Activated CD8-positive, alpha-beta memory T cell treated with anti-CD3 and anti-CD28 coated beads, Interleukin-2, amount 50 U/mL, for 48 hours (primary cell): ENCODE measurements around the gene ERG28.
A peak's percentile ranks its signal among the peaks of the same experiment; 100 is the strongest.

Experiments
- DNase-seq: peaks from one replicate; pipeline ENCODE4 v3.0.0-alpha.2; 2020

Gene ERG28

DNA sequence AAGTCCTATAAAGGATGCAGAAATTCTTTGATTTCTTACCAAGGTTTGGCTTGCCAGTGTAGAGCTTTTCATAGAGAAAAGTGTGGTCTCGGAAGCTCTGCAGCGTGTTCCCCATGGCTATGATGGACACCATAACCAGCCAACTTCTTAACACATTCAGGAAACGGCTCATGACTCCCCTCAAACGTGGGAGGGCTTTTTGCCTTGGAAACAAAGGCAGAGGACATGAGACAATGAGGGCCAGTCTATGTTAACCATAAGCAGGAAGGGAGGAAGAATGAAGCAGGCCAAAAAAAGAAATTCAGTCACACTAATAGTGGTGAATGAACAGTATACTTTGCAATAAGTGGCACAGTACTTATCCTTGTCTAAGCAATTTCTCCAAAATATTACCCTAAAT is 3.3 kb downstream of the ERG28 start:
- no peak for DNase-seq

DNA sequence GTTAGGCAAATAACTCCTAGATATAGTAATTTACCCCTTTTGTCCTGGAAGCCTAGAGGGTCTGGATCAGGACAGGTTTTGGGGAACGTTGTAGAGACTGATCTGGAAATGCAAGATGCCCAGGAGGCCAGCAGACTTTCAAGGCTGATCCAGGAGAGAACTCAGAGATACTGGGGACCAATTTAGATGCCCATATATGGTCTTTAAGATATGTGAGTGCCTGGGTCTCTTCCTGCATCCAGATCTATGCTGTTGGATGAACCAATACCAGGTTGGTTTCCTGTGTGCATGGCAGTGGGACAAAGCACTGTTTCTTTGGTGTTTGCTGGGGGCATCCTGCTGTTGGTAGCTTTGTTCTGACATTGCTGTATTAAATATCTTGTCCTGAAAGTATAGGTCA is 5.4 kb downstream of the ERG28 start:
- no peak for DNase-seq

DNA sequence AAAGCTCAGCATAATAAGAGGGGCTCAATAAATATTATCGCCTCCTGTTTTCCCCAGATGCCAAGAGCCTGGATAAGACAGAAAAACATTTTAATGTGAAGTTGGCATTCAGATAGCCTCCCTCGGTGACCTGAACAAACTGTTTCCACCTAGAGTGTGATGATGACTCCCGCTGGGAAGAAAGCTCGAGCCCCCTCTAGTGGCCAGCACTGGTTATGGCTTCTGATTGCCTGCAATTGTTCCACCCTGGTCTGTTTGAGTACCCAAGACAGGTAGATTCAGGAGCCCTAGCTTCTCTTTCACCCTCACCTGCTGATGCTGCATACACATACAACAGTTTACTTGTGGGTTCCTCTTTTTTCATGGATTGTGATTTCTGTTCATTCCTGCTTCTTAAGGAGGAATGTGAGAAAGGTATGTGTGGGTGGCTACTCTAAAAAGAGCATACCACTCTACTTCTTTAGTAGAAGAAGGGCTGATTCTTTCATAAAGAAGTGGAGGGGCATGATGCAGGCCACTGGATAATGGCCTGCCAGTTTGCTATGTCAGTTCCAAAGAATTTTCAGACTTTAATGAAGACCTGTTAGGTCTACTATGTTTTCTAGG is 6.4 kb downstream of the ERG28 start:
- DNase-seq, result peak; percentile 93

DNA sequence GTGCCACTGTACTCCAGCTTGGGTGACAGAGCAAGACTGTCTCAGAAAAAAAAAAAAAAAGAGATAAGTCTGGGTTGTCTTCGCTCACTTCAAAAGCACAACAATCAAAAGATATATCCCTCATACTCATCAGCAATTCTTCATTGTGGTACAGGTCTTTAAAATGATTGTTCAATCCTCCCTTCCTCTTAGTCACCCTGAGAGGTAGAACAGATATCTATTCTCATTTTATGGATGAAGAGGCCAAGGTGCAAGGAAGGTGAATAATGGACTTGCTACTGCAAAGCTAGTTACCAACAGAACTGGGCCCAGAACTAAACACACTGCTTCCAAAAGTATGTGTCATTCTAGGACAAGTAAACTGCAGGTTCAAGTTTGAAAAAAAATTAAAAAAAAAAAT is 7.1 kb downstream of the ERG28 start:
- no peak for DNase-seq

DNA sequence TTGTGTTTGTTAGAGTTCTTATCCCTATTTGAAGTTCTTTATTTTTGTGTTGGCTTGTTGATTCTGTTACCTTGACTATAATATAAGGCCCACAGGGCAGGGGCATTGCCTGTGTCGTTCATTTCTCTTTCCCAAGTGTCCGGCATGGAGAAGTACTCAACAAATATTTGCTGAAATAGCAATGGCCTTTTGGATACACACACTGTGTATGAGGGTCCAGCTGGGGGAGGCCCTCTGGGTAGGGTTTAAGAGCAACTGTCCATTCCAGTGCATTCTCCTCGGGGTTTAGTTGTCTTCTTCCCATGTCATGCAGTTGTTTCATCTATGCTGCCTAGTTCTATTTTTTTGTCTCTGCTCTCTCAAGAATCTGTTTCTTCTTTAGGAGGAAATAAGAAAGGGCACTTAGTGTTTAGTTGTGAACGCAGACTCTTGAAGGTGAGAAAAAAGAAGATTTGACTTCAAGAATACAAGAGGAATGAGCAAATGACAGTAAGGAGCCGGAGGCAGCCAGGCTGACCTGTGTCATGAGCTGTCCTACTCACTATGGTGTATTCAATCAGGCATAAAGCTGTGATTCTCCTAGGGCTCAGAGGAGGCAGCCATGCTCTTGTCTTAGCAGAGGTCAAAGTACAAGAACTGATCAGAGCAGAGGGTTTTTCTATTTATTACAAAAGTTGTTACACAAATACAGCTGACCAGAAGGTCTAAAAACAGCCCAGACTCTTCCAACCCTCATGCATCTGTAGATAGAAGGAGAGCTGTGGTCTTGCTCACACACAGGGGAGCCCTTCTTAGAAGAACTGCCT is 10.2 kb downstream of the ERG28 start:
- no peak for DNase-seq

DNA sequence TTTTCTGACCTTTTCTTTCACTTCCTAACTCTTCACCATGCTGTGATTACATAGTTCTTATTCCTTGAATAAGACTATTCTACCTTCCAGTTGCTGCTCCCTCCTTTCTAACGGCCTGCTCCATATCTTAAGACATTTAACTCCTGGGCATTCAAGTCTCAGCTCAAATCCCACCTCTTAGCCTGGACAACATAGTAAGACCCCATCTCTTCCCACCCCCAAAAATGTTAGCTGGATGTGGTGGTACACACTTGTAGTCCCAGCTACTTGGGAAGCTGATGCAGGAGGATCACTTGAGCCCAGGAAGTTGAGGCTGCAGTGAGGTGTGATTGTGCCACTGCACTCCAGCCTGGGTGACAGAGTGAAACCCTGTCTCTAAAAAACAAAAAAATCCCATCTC is 10.9 kb downstream of the ERG28 start:
- no peak for DNase-seq

DNA sequence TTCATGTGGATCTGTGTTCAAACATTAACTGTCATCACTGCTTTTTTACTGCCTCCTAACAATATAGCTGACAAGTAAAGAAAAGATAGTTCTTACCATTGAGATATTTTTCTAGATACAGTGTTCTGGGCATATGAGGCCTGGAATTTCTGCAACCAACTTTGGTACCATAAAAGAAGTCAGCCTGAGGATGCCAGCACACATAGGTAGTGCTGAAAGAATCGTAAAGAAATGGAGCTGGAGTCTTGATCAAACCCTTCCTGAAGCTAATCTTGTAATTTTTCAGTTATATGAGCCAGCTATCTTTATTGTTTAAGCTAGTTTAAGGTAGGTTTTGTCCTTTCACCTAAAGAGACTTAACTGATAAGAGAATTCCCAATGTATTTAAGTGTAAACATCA is 11.3 kb downstream of the ERG28 start:
- no peak for DNase-seq

DNA sequence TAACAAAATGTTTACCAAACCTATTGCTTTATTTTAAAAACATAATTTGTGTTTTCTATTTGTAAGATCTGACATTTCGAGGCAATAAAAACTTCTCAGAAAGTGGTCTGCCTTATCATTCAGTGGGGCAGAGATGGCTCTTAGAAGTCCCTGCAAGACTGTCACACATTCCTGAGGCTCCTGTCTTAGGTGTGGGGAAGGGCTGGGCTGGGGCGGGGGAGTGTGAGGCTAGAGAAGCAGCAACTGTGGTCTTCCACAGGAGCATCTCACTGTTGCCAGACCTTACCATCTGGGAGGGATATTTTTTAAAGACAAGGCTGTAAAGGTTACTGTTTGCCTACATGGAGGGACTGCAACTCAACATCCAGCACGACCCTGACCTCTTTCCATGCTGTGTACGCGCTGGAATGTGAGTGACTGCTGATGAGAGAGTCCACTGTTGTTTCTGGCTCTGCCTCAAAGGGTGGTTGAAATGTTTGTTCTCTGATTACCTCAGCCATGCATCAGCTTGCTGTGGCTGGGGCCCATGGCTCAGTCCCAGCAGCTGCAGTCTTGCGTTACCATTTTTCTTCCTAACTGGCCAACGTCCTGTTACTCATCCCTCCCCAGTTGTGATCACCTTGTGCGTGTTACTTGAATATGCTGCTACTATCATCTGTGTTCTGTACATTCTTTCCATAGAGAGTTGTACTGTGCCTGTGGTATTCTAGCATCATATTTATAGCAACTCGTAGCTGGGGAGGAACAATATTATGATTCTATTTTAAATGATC is 12.4 kb downstream of the ERG28 start:
- no peak for DNase-seq

DNA sequence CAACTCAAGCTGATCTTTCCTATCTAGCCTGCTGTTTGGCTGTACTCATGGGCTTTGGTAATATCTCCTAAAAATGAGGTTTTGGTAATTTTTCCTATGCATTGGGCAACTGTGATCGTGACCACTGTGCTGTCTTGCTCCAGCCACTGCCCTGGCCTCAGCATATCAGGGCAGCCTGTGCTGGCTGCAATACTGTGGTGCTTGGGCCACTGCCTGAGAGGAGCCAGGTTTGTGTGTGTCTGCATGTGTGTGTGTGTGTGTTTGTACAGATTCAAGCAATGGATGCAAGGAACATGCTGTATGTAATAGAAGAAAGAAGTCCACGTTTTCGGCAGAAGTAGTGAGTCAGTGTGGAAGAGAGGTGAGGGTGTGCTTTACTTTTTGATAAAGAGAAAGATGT is 13.0 kb downstream of the ERG28 start:
- DNase-seq, result no peak

DNA sequence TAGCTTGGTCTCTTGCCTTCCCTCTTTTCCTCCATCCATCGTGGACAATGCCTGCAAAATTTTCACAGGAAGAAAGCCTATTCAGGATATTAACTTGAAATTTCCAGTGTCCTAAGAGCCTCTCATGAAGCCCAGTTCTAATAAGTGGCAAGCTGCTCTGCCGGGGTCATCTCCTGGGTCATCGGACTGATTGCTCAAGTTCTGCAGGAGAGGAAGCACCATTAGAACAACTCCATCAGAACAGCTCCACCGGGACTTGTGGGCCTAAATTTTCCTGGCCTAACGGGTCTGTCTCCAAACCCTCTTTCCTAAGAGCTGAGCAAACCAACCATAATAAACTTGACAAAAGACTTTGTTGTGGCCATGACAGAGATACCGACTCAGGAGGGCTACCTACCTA is 13.9 kb downstream of the ERG28 start:
- no peak for DNase-seq

DNA sequence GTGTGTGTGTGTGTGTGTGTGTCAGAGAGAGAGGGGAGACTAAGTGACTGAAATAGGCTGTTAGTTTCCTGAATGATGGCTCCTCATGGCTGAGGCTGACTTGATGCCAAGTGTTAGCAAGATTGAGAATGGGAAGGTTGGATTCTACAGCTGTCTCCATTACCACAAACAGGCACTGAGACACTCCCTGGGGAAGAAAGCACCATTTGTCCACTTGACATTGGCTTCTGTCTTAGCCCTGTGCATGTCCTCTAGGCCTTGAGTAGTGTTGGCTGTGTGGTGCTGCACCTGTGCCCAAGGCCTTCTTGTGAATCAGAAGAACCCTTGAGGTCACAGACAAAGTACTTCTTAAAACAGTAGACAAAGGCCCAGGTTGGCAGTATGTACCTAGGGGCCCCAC is 15.6 kb downstream of the ERG28 start:
- DNase-seq, result no peak

DNA sequence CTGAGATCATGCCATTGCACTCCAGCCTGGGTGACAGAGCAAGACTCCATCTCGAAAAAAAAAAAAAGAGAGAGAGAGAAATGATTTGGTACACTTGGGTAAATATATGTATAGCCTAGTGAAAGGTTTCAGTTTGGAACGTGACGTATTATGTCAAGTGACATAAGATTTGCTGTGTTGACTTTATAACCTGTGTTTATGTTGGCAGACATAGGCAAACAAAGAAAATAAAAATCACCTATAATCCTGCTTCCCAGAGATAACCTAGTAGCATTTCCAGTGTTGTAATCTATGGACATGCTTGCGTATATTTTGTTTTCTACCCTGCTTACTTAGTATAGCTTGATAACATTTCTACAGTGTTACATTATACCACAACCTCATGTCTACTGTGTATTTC is 16.7 kb downstream of the ERG28 start:
- no peak for DNase-seq

DNA sequence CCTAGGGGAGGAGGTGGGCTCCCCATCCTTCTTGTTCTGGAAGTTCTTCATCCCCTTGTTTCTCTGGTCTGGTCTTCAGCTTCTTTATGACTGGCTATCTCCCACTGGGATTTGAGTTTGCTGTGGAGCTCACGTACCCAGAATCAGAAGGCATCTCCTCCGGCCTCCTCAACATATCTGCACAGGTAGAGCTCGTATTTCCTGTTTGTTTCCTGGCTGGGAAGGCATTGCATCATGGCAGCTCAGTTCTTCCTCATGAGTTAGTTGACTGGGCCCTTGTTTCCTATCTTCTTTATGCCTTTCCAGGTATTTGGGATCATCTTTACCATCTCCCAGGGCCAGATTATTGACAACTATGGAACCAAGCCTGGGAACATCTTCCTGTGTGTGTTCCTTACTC is 19.8 kb downstream of the ERG28 start:
- DNase-seq, result no peak

DNA sequence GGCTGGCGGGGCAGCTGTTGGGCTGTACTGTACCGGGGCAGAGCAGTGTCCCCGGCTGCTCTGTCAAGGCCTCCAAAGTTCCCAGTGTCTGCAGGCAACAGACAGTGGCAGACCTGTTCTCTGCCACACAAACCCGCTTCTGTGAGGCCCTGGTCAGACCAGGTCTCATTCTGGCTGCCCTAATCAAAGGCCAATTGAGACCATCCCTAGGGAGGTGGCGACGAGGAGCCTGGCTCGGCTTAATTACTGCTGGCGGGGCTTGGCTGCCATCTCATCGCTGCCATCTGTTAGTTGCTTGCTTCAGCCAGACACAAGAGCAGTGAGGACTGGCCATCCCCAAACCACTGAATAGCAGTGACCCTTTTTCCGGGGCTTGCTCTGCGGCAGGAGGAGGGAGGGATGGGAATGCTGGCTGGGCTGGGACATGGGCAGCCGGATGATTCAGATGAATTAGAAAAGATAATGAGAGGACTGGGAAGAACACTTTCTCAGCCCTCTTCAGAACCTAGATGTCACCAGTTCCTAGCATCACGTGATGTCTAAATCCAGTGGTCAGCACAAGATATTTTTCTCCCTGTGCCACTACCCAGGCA is 24.5 kb downstream of the ERG28 start:
- no peak for DNase-seq

DNA sequence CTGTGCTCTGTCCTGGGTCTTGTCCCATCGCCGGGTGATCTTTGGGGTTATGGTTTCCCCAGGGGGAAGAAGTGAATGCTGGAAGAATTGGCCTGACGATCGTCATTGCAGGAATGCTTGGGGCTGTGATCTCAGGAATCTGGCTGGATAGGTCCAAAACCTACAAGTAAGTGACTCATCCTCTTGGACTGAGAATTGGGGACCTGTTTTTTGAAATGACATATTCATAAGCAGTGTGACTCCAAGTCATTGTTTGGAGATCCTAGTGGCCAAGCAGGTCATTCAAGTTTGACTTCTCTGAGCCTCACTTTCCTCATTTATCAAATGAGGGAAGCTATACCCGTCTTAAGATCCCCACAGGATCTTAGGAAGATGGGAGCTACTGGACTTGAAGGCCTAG is 25.8 kb downstream of the ERG28 start:
- no peak for DNase-seq

DNA sequence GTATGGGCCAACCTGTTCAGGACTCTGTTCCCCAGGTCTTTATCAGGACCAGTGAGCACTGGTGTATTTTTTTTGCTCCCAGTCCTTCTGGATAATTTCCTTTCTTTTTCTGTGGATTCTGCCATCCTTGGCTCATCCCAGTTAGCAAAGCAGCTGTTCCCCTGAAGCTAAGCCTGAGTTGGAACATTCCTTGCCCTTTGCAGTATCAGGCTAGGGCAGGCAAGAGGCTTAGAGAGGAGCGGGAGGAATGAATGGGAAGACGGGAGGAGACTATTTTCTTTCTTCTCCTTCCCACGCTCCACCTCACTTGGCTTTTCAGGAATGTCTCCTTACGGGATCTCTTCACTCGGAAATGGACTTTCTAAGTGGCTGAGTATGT is 29.2 kb downstream of the ERG28 start:
- no peak for DNase-seq

DNA sequence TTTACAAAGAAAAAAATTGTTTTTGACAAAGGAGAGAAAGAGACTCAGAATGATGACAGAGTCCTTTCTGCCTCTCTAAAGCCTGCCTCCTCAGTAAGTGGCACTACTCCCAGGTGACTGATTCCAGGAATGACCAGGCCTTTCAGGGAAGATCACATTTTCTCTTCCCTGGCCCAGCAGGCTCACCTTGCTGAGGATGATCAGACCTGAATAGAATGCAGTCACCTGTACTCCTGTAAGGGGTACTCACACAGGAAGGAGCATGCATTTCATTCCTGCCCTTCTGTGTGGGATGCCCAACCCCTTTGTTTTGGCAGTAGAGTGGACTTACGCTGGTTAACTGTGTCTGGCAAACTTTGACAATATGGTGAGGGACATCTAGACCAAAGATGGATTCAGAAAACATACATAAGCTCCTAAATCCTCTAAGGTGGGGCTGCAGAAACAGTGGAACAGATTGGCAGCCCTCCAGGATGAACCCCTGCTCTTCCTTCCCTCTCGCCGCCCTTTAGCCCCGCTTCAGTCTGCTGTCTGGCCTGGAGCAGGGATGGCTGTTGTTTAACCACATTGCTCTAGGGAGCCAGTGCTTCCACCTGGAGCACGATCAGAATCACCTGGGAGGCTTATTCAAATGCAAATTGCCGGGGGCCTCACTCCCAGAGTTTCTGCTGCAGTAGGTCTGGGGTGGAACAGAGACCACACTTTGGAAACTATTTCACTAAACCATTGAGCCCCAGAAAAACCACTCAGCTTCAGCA is 29.8 kb downstream of the ERG28 start:
- no peak for DNase-seq

DNA sequence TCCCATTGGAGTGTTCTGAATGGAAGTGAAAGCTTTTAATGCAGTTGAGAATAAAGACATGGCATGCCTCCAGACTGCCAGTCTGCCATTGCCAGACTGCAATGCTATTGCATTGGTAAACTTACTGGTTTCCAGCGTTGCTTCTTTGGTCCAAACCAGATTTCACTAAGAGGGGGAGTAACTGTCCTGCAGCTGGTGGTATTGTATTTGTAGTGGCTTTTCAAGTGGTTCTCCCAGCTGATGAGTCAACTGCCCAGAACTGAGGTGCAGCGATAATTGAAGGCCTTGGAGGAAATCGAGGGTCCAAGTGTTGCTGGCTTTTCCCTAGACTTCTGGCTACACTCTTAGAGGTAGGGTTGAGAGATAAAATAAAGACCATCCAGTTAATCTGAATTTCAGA is 31.9 kb downstream of the ERG28 start:
- no peak for DNase-seq

DNA sequence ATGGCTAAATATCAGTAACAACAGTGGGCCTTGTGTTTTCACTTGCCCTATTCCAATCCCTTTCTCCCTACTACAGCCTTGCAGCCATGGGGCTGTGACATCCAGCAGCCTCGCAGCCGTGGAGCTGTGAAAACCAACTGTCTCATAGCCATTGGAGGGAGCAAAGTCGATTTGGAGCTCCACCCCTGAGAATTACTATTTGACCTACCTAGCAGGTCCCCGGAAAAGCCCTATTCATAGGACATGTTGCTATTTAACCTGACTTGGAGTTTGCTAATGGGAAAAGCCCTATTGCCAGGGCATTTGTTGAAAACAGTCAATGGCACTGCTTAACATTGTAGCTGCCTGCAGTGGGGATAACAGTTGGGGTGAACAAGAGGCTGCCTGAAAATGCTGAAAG is 33.3 kb downstream of the ERG28 start:
- DNase-seq, result no peak

DNA sequence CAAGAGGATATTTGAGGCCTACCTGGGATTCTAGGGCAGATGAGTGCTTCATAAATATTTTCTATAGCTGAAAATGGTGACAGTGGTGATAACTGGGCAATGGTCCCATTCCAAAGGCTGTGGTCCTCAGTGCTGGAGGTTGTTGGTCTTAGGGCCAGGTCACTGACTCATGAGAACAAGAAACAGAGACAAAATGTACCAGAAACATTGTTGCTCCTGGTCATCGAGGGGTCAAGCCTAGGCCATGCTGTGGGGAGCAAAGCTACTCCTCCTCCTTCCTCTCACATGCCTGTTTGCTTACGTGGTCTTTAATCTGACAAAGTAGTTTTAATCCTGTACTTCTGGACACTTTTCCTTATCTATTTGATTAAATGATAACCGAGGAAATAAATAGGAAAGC is 33.8 kb downstream of the ERG28 start:
- DNase-seq, result no peak

DNA sequence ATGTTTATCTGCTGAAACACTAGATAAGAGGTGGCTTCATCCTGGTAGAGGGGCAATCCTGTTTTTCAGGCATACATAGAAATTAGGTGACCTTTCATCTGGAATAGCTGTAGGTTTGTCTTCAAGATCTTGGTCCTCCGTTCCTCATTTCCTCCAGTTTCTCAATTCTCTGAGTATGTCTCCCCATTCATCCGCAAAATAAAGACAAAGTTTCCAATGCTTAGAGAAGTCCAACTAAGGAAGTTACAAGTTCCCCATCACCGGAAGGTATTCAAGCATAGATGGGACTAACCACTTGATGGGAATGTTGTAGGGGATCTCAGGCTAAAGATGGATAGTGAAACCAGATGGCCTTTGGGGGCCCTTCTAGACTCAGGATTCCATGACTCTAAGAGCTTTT is 34.3 kb downstream of the ERG28 start:
- no peak for DNase-seq

DNA sequence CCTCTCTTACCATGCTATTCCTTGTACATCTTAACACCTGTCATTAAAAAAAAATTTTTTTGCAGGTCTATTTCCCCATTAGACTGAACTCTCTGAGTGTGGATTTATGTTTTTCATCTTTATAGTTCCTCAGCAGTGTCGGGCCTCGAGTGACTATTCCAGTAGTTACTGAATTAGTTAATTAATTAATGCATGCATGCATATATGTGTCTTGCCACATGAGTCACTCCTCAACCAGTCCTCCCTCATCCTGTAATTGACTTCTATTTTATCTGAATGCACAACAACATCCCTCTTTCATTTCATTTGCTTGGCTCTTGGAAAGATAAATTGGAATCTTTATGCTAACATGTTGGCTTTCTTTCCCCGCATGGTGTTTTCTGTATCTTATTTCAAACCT is 35.6 kb downstream of the ERG28 start:
- no peak for DNase-seq

DNA sequence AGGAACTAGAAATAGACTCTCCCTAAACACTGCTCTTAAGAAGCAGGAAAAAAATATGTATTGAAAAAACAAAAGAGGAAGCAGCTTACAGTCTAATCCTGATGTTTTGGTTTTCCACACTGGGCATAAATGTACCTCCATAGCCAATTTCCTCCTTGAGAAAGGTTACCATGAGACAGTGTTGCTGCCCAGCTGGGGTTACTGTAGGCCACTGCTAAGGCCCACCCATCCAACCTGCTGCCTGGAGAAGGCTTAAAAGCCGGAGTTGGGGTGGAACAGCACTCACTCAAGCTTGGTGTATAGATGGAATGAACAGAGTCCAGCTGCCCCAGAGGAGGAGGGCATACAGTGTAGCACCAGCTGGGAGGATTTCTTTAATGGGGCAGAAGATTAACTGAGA is 41.1 kb downstream of the ERG28 start:
- no peak for DNase-seq
